ENCODE results near the gene TBL1X. TPM values are rescaled to one million over a fixed set of nuclear protein-coding genes. Genes with fewer than 3 reads are reported as not detected.

Gene TBL1X
- 10 to 100 TPM; 14.8 to 31.7 (median 16.8) TPM for total RNA-seq

GRCh38 chrX:9464435-9465371, at the start of gene TBL1X:
TBL1X (plus strand) TSS chrX:9465058; CDS start chrX:9653587, 188,529 bp downstream.
- 9 to 15% methylated on average over 9 to 19 of the region's 99 CpGs for WGBS, 2 donors
- TF ChIP-seq, protein P1, sequence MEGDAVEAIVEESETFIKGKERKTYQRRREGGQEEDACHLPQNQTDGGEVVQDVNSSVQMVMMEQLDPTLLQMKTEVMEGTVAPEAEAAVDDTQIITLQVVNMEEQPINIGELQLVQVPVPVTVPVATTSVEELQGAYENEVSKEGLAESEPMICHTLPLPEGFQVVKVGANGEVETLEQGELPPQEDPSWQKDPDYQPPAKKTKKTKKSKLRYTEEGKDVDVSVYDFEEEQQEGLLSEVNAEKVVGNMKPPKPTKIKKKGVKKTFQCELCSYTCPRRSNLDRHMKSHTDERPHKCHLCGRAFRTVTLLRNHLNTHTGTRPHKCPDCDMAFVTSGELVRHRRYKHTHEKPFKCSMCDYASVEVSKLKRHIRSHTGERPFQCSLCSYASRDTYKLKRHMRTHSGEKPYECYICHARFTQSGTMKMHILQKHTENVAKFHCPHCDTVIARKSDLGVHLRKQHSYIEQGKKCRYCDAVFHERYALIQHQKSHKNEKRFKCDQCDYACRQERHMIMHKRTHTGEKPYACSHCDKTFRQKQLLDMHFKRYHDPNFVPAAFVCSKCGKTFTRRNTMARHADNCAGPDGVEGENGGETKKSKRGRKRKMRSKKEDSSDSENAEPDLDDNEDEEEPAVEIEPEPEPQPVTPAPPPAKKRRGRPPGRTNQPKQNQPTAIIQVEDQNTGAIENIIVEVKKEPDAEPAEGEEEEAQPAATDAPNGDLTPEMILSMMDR (IDR thresholded peaks at IDR 0.05) = no peak
- no peak for TF ChIP-seq POLR2A (IDR thresholded peaks at IDR 0.05)
- H3K4me3 ChIP-seq (ENCODE audit: low read depth, poor library complexity, severe bottlenecking) = peak within 1 kb of the TSS; percentile 48
- intact Hi-C loops (cut with DNase I; ENCODE audit: low total_unique reads) = no loop called here
- DNase-seq (ENCODE audit: low spot score in 2 of 2) = peak in 1 of 2 donors; percentile 14

- no peak for DNase-seq (ENCODE audit: low spot score in 2 of 2)
- intact Hi-C loops (cut with DNase I; ENCODE audit: low total_unique reads) = no loop called here
- TF ChIP-seq POLR2A (IDR thresholded peaks at IDR 0.05) = no peak
- TF ChIP-seq, protein P1 (IDR thresholded peaks at IDR 0.05) = no peak
- WGBS, 2 donors = 17 to 36% methylated on average over 6 of the region's 6 CpGs
- H3K4me3 ChIP-seq (ENCODE audit: low read depth, poor library complexity, severe bottlenecking) = no peak overlapping the region
Measured at GRCh38 chrX:9416562-9417348, 48.1 kb upstream of the TBL1X start.

DNA sequence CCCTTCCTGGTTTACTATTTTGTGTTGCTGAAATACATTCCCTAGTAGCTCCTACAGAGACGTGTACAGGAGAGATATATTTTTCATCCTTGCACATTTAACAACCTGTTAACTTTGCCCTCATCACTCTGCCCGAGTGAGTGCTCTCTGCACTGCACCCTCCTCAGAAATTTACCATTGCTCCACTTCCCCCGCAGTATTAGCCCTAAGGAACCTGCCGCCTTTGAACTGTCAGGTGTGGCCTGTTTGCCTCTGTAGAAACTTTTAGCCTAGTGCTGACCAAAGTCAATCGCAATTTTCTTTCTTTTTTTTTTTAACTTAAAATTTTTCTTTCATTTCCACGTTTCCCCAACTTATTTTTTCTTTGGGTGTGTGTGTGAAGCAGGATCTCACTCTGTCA, 46.6 kb upstream of the TBL1X start:
- no peak overlapping the region for H3K4me3 ChIP-seq (ENCODE audit: low read depth, poor library complexity, severe bottlenecking)
- TF ChIP-seq, protein P1 (IDR thresholded peaks at IDR 0.05) = no peak
- no peak for TF ChIP-seq POLR2A (IDR thresholded peaks at IDR 0.05)
- intact Hi-C loops (cut with DNase I; ENCODE audit: low total_unique reads) = no loop called here
- DNase-seq (ENCODE audit: low spot score in 2 of 2) = no peak
- 57 to 72% methylated on average over 6 of the region's 6 CpGs for WGBS, 2 donors

- WGBS, 2 donors = 59 to 61% methylated on average over 14 of the region's 14 CpGs
- no peak overlapping the region for H3K4me3 ChIP-seq (ENCODE audit: low read depth, poor library complexity, severe bottlenecking)
- peak in 1 of 2 donors; percentile 49 for DNase-seq (ENCODE audit: low spot score in 2 of 2)
- no peak for TF ChIP-seq POLR2A (IDR thresholded peaks at IDR 0.05)
- TF ChIP-seq, protein P1 (IDR thresholded peaks at IDR 0.05) = no peak
- intact Hi-C loops (cut with DNase I; ENCODE audit: low total_unique reads) = no loop called here
Measured at GRCh38 chrX:9420275-9421265, 44.3 kb upstream of the TBL1X start.

- intact Hi-C loops (cut with DNase I; ENCODE audit: low total_unique reads) = no loop called here
Measured at GRCh38 chrX:9429767-9430166, 35.1 kb upstream of the TBL1X start.

More at GRCh38 chrX:9429767-9430166, 35.1 kb upstream of the TBL1X start:
- 57 to 76% methylated on average over 12 of the region's 12 CpGs for WGBS, 2 donors
- no peak overlapping the region for H3K4me3 ChIP-seq (ENCODE audit: low read depth, poor library complexity, severe bottlenecking)
- TF ChIP-seq, protein P1 (IDR thresholded peaks at IDR 0.05) = no peak
- TF ChIP-seq POLR2A (IDR thresholded peaks at IDR 0.05) = no peak
- peak in 1 of 2 donors; percentile 54 for DNase-seq (ENCODE audit: low spot score in 2 of 2)
